GM18520 (cell line): ENCODE results near the gene BTF3L4.
A peak's percentile ranks its signal among the peaks of the same experiment; 100 is the strongest.
"Not testable (repeated sequence)": the region's sequence is repeated elsewhere in the genome, so short reads cannot be mapped to it uniquely, and the experiment has no call there.

ENCODE experiments used
- ATAC-seq: cut with Tn5 transposase; IDR thresholded peaks from one replicate; pipeline ENCODE4 v1.9.1; 2021; ENCODE audit not compliant: unreplicated experiment

BTF3L4 gene

DNA sequence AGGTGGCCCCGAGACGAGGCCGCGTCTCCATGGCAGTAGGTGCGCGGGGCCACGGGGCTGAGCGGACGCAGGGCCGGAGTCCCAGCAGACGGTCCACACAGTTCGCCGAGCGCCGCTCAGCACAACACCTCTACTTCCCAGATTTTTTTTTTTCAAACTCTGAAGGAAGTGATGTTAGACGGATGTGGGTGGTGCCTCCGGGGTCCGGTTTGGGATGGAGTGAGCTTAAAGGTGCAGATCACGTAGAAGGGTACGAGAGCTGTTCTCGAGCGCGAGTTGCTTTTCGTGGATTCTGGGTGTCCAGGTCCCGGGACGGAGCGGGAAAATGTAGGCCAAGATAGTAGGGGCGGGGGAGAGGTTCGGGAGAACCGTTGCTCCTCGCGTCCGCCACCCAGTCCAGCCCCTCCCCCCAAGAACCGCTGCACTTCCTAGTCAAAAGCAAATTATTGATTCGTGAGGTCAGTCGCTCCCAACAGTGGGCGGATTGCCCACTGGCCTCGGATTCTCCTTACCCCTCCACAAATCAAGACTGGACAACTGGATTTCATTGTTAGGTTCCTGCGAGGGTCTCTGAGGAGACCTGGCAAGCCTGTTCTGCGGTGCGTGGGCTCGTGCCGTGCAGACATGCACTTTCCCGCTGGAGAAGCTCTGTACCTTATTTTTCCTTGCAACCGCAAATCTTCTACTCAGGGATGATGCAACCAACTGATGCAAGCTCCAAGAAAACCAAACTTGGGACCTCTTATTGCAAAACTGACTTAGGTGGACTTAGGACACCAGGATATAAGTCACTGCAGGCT is 829 bp upstream of the BTF3L4 start, which contains the start of gene TXNDC12:
Gene TXNDC12 (minus strand): TSS at position 126 of the 800 bp plus-strand sequence. CDS start 95 bp downstream, at position 31.
- ATAC-seq: peak; percentile 36

DNA sequence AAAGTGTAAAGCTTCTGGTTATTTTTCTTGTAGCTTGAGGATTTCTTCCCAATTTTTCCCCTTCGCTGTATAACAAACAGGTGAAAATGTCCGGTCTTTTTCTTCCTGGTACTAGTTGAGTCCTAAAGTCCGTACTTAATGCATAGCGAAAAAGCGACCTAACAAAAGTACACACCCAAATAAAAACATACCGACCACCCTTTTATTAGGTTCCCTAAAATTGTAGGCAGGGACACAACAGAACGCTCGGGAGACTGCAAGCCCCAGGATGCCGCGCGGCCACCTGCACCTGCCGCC is 281 bp upstream of the BTF3L4 start:
- ATAC-seq: no peak

DNA sequence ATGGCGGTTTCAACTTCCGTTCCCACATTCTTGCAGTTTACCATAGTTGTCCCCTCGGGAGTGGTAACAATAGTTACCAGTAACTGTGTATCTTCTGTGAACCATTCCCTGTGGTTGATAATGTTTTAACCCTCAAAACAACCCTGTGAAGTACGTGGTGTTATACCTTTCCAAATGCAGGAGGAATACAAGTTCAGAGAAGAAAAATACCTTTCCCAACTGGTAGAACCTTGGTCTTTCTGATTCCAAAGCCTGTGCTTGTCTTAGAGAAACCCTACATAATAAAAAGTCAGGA is 789 bp downstream of the BTF3L4 start:
- peak; percentile 28 for ATAC-seq

DNA sequence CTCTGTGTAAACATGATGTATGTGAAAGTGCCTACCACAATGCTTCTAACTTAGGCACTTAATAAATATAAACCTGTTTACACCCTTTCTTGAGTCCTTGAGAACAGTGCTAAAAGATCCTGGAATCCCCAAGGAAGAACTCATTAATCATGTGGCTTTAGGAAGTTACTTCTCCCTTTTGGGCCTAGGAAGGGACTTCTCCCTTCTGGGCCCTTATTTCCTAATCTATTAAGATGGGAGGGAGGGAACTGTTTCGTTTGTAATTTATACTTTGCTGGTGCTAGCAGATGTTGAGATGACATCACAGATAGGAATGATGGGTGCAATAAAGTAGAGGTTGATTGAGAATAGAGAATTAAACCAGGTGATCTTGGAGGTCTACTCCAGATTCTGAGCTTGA is 1.2 kb downstream of the BTF3L4 start:
- no peak for ATAC-seq

DNA sequence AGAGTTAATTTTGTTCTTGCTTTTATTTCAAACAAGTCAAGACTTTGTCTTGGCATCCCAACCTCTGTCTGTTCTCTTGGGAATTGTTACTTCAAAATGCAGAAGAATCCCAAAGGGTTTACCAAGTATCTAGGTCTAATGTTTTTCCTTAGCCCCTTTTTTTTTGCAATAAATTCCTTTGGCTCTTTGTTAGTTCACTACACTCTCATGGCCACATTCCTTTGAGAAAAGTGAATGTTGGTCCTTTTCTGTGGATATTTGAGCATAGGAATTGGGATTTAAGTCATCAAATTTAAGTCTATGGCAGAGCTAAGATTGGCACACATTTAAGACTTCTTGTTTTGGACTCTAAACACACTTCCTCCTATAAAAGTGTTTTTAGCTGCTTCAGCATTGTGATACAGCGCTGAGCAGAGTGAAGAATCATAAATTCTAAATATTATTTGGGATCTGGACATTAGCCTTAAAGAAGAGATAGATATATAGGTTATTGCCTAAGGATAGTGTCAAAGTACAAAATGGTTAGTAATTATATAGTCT is 1.9 kb downstream of the BTF3L4 start:
- no peak for ATAC-seq

DNA sequence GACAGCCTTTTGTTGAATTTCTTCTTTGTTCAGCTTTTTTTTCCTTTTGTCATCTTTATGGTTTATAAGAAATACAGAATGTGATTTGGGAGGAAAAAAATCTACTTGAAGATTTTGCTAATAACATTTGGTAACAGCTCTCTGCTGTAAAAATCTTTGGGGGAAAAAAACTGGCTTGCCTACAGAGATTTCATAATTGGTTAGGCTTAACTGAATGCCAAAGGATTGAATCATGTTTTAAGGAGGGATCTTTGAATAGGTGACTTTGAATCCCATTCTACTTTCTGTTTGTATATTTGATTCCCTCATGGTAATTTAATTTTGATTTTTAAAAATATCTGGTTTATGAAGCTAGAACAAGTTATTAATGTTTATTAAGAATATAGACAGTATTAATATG is 3.2 kb downstream of the BTF3L4 start:
- no peak for ATAC-seq

DNA sequence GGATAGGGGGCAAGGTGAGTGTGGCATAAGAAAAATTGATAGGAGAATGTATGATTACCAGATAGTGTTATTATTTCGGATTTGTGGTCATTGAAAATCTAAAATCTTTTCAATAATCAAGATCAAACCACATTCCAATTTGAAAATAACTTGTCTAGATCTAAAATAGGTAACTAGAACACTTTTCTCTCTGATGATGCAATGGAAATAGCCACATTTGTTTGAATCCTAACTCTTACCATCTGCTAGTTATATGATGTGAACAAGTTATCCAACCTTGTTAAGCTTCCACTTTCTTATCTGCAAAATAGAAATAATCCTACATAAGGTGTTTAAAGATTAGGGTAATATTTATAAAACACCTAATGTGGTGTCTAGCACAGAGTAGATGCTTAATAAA is 3.8 kb downstream of the BTF3L4 start:
- no peak for ATAC-seq

DNA sequence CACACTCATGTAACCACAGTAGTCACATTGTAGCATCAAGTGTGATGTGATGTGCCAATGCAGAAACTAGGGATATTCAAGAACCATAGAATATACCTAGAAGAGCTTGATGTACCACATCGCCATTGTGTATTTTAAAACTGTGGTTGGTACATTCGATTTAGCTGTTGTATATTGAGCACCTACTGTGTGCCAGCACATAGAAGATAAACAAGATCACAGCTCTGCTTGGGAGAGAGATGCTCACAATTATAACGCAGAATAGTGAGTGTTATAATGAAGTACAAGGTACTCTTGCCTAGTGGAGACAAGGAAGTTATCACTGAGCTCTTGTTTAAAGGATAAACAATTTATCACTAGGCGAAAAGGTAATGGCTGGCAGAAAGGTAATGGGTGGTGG is 4.7 kb downstream of the BTF3L4 start:
- ATAC-seq: no peak

DNA sequence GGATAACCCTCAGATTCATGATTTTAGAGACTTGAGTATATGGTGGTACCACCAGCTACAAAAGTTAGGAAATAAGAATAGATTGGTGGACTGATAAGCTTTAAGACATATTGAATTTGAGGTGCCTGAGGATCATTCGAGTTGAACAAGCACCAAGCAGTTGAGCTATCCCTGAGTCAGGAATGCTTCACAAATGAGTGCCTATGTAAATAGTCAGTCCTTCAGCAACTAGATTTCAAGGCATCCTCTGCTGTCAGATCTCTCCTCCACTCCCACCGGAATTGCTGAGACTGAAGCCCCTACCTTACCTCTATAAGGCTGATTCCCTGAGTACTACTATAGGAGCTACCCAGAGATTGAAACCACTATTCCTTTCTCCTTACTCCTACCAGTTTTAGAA is 7.1 kb downstream of the BTF3L4 start:
- ATAC-seq: no peak

DNA sequence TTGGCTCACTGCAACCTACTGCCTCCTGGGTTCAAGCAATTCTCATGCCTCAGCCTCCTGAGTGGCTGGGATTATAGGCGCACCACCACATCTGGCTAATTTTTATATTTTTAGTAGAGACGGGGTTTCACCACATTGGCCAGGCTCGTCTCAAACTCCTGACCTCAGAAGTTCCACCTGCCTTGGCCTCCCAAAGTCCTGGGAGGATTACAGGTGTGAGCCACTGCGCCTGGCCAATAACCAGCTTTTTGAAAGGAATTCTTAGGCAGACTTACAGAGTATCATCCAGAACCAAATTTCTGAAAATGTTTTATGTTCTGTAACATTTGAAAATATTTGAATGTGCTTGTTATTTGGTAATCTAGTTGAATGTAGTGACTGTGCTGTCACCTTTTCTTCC is 14.6 kb downstream of the BTF3L4 start:
- no peak for ATAC-seq

DNA sequence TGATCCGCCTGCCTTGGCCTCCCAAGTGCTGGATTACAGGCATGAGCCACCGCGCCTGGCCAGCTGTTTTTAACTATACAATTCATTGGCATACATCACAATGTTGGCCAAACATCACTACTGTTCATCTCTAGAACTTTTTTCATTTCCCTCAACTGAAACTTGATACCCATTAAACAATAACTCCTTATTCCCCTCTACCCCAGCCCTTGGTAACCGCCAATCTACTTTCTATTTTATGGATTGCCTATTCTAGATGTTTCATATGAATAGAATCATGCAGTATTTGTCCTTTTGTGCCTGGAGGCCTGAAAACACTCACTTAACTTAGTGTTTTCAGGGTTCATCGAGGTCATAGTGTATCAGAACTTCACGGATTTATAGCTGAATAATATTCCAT is 16.2 kb downstream of the BTF3L4 start:
- ATAC-seq: no peak

DNA sequence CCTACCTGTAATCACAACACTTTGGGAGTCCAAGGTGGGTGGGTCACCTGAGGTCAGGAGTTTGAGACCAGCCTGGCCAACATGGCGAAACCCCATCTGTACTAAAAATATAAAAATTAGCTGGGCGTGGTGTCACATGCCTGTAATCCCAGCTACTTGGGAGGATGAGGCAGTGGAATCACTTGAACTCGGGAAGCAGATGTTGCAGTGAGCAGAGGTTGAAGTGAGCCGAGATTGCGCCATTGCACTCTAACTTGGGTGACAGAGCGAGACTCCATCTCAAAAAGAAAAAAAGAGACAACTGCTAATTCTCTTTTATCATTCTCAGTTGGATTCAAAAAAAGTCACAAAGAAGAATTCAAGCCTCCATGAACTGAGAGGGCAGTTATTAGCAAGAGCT is 21.2 kb downstream of the BTF3L4 start:
- not testable (repeated sequence) for ATAC-seq

DNA sequence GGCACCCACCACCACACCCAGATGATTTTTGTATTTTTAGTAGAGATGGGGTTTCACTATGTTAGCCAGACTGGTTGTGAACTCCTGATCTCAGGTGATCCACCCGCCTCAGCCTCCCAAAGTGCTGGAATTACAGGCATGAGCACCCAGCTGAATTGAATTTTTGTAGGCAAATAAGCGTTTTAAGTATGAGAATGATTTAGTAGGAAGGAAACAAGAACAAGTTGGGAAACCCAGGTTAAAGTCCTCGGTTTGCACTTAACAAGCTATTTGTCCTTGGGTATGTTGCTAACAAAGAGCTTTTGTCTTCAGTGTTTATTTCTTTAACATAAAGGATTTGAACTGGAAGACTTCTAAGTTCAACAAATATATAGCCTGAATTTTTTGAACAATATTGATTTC is 23.9 kb downstream of the BTF3L4 start:
- no peak for ATAC-seq

DNA sequence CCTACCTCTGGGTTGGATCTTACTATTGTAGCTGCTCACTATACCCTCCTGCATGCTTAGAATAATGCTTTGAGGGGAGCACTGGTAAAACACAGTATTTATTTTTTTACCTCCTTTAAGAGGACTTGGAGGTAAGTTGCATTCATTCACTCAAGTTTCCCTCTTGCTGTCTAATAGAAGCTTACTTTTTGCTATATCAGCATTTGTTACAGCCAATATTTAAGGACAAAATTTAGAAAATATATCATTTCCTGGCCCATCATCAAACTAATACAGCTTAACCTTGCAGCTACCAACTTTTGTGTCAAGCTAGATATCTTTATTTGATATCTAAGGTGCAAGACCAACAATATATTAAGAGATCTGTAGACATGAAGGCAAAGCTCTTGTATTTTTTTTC is 31.8 kb downstream of the BTF3L4 start:
- not testable (repeated sequence) for ATAC-seq

DNA sequence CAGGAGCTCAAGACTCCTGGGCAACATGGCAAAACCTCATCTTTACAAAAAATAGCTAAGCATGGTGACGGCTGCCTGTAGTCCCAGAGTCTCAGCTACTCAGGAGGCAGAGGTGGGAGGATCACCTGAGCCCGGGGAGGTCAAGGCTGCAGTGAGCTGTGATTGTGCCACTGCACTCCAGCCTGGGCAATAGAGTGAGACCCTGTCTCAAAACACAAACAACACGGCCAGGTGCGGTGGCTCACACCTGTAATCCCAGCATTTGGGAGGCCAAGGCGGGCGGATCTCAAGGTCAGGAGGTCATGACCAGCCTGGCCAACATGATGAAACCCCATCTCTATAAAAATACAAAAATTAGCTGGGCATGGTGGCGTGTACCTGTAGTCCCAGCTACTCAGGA is 38.2 kb downstream of the BTF3L4 start:
- not testable (repeated sequence) for ATAC-seq

DNA sequence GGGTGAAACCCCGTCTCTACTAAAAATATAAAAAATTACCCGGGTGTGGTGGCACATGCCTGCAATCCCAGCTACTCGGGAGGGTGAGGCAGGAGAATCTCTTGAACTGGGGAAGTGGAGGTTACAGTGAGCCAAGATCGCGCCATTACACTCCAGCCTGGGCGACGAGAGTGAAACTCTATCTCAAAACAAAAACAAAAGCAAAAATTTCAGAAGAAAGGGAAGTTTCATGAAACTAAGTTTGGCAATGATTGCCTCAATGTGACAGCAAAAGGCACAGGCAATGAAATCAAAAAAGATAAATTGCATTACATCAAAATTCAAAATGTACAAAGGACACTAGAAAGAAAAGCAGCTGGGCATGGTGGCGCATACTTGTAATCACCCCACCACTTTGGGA is 40.1 kb downstream of the BTF3L4 start:
- ATAC-seq: no peak

DNA sequence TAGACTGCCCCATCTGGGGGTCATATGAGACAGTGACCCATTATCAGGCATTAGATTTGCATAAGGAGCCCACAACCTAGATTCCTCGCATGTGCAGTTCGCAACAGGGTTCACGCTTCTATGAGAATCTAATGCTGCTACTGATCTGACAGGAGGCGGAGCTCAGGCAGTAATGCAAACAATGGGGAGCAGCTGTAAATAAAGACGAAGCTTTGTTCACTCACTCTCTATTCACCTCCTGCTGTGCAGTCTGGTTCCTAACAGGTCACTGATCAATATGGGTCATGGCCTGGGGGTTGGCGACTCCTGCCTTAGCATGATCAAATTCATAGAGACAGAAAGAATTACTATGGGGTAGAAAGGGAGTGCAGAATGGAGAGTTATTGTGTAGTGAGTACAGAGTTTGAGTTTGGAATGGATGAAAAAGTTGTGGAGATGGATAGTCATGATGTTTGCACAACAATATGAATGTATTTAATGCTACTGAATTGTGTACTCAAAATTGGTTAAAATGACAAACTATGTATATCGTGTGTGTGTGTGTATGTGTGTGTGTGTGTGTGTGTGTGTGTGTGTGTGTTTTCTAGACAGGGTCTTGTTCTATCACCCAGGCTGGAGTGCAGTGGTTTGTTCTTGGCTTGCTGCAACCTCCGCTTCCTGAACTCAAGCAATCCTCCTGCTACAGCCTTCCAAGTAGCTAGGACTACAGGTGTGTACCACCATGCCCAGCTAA is 42.2 kb downstream of the BTF3L4 start:
- no peak for ATAC-seq

DNA sequence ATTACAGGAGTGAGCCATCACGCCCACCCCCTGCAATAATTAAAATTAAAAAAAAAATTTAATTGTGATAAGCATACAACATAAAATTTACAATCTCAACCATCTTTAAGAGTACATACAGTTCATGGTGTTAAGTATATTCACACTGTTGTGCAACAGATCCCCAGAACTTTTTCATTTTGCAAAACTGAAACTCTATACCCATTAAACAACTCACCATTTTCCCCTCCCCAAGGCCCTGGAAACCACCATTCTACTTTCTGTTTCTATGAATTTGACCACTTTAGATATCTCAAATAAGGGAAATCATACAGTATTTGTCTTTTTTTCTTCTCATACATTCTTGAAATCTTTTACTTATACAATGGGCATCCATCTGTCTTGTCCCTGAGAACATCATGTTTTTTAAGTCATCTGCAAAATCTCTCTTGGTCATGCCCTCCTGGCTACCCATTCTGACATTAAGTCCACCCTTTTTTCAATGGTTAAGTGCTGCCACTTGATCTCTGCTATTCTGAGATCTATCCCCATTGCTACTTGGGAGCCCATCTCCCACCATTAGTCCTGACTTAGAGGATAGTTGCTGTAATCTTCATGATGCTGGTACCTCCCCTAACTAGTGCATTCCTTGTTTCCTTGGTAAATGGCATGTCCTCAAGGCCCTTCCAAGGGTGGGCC is 46.4 kb downstream of the BTF3L4 start:
- ATAC-seq: no peak

DNA sequence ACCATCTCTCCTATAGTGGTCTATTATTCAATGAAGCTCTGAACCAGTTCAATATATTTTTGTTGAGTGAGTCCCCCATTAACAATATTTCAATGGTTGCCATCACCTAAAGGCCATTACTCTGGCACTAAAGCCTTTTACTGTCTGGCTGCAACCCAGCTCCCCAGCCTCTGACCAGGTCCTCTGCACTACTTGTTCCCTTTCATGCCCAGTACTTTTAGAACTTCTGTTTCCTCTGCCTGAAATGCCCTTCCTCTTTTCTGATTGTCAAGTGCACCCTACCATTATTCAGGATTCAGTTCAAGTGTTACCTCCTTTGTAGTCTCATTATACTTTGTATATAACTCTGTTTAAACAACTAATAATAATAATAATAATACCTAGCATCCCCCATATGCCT is 55.4 kb downstream of the BTF3L4 start:
- ATAC-seq: no peak

DNA sequence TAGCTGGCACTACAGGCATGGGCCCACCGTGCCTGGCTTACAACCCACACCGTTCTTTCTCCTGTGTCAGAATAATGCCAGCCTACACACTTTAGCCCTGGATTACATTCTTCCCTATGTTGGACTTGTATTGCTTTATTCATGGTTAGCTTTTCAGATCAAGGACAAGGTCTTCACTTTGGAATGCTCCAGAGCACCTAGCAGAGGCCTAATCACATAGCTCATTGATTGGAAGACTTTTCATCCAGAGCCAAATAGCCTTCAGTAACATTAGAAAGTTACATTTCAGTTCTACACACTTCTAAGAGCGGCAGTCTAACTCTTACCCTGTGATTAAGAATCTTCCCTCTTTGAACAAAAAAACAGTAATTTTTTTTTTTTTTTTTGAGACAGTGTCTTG is 56.4 kb downstream of the BTF3L4 start:
- no peak for ATAC-seq

DNA sequence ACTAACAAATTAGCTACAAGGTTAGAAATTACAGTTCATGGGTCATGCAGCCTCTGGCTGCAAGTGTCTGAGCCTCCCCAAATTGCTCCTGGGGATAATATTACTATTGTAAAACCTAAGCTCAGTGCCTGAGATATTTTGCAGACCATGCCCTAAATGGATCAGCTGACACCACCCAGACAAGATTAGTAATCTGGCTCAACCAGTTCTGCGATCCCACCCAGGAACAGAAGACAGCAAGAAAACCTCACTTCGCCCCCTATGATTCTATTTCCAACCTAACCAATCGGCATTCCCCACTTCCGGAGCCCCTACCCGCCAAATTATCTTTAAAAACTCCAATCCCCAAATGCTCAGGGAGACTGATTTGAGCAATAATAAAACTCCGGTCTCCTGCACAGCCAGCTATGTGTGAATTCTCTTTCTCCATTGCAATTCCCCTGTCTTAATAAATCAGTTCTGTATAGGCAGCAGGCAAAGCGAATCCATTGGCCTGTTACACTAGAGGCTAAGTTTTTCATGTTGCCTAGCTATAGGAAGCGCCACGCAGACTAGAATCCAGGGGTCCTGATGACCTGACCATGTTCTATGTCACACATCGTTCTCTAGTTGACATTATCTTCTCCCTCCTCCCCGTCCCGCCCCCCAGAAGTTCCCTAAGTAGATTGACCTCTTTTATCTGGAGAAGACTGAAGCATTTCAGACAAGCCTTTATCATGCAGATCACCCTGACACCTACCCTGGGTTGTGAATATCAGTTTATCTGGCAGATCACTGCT is 63.4 kb downstream of the BTF3L4 start:
- ATAC-seq: no peak
